Adrenal gland (tissue), 12 donors: ENCODE measurements around the gene MACROD2. TPM values are rescaled to one million over a fixed set of nuclear protein-coding genes. Genes with fewer than 3 reads are reported as not detected.

ENCODE experiments used
- DNase-seq, 7 donors: peaks; one replicate each; pipeline ENCODE4 v3.0.0-alpha.2; 2019 to 2020
- H3K27ac ChIP-seq, 5 donors: fragments of 200-600 bp; sonication (generic) in 4 of 5; 1 replicate in 3 of 5; 2 replicates in 2 of 5; pipeline versions ENCODE4 v1.5.1 to v1.8.0; 2016 to 2020; ENCODE audit warnings: mild to moderate bottlenecking in 1 of 5
- H3K27me3 ChIP-seq: fragments of 200-600 bp; 2 replicates; pipeline ENCODE4 v1.8.0; 2021
- H3K36me3 ChIP-seq, 2 donors: fragments of 200-600 bp; replicated peaks in 1 of 2; 1 replicate in 1 of 2; 2 replicates in 1 of 2; pipeline versions ENCODE4 v1.5.1 to v1.8.0; 2018 to 2022
- H3K4me1 ChIP-seq, 2 donors: fragments of 200-600 bp; replicated peaks in 1 of 2; 1 replicate in 1 of 2; 2 replicates in 1 of 2; pipeline versions ENCODE4 v1.5.1 to v1.8.0; 2018 to 2021
- H3K4me3 ChIP-seq, 4 donors: fragments of 200-600 bp; sonication (generic) in 3 of 4; one replicate each; pipeline ENCODE4 v1.5.1; 2016 to 2018
- H3K9me3 ChIP-seq, 3 donors: fragments of 200-600 bp; sonication (generic) in 1 of 3; replicated peaks in 1 of 3; 1 replicate in 2 of 3; 2 replicates in 1 of 3; pipeline versions ENCODE4 v1.5.1 to v1.8.0; 2016 to 2021
- CTCF ChIP-seq, 6 experiments: fragments of 450-650 bp in 4 of 6; fragments of 200-600 bp in 2 of 6; sonication (generic) in 1 of 6; IDR thresholded peaks; 1 replicate in 5 of 6; 2 replicates in 1 of 6; pipeline versions ENCODE4 v1.5.1 to v1.8.0; 2016 to 2021; ENCODE audit warnings: antibody characterized with exemption in 6 of 6, mild to moderate bottlenecking in 2 of 6, moderate library complexity in 1 of 6
- POLR2A ChIP-seq, 2 donors: fragments of 450-650 bp; IDR thresholded peaks; one replicate each; pipeline ENCODE4 v1.6.1; 2017; ENCODE audit warnings: antibody characterized with exemption in 2 of 2, mild to moderate bottlenecking in 2 of 2, moderate library complexity in 1 of 2
- WGBS, 4 donors: extraction: QIAGEN DNeasy Blood & Tissue Kit in 2 of 4; methylation state at CpG; one replicate each; pipeline versions ENCODE4 v1.1.5 to v1.1.7; 2013 to 2017; 5-methylcytosine and 5-hydroxymethylcytosine counted together
- intact Hi-C, 2 donors: fragments of 100-400 bp; cut with DNase I; formaldehyde crosslinking; loops; one replicate each; pipeline versions ENCODE4 v1.14.1 to v1.15.0; 2022 to 2023
- polyA plus RNA-seq, 3 donors: library from polyadenylated mRNA; stranded (reverse); fragments of 200-250 nt in 2 of 3; fragments of 350-450 nt in 1 of 3; fragmentation: Illumina TruSeq in 1 of 3; extraction: RNeasy Lipid Tissue Mini Kit (QIAGEN cat#74804) in 1 of 3; gene quantifications; one replicate each; pipeline ENCODE4 v1.2.3, GENCODE V29; 2013 to 2014
- total RNA-seq, 9 donors: library from RNA; depleted of rRNA in 4 of 9; stranded (reverse); fragments of >200 nt in 4 of 9; fragments of 120-200 nt in 1 of 9; fragmentation: NEBNext Ultra II Directional in 1 of 9; extraction: Animal tissue kit (Norgen Biotek cat#: 25700) in 1 of 9; gene quantifications; one replicate each; pipeline versions ENCODE4 v1.1.0 to v1.2.4, GENCODE V29; 2013 to 2023
- donor health status: healthy with polysubstance abuse.
- donor health status: Bipolar disorder and iron deficiency.
- donor health status: DM: yes; HTN: yes; CAD: no.
- donor health status: DM: no; HTN: no; CAD: no.
- donor health status: DM: no; HTN: no; CAD: no.
- donor health status: DM: yes; HTN: yes; CAD: no.

The MACROD2 gene
- total and polyA plus RNA-seq, 12 donors, result 1.1 to 21.2 (median 6.4) TPM

DNA sequence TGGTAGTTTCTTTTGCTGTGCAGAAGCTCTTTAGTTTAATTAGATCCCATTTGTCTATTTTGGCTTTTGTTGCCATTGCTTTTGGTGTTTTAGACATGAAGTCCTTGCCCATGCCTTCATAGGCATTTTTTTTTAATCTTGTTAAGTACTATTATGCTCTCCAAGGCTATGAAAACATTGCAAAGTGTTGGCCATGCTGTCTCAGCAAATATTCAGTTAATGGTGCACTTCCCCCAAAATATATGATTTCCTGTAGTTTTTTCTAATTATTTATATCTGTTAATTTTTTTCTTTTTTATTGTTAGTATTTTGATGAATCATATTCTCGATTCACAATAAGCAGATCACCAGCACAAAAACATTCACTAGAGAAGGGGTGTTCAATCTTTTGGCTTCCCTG, 1148.2 kb downstream of the MACROD2 start:
- no peak overlapping the region for H3K4me3 ChIP-seq
- H3K9me3 ChIP-seq, result no peaks in the 10 kb centered on the region
- no peak overlapping the region for H3K27ac ChIP-seq
- H3K36me3 ChIP-seq, result no peaks in the 10 kb centered on the region
- TF ChIP-seq CTCF (IDR thresholded peaks at IDR 0.05) (no peak), POLR2A (IDR thresholded peaks at IDR 0.05) (no peak)
- no peak for DNase-seq
- WGBS, 4 donors, result 75 to 88% (median 84%) methylated on average over 1 of the region's 1 CpG
- intact Hi-C loops, result no loop called here
- H3K27me3 ChIP-seq, result no peaks in the 10 kb centered on the region
- H3K4me1 ChIP-seq, result no peaks in the 10 kb centered on the region

DNA sequence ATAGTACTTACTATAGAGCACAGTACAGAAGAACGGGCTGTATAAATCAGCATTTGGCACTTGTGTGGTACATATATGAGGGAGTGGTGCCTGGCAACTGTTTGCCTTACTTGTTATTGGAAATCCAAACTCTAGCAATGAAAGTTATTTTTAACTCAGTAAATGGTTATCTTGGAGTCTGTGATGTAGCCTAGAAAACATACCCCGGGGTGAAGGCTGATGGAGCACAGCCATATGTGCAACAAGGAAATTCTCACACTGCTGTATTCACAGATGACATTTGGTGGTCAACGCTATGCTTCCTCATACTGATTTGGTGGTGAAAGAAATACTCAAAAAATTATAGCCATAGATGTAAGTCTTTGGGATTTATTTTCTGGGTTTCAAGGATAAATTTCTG, 1149.6 kb downstream of the MACROD2 start:
- Histone ChIP-seq H3K36me3 (no peaks in the 10 kb centered on the region), H3K27me3 (no peaks in the 10 kb centered on the region), H3K4me1 (no peaks in the 10 kb centered on the region), H3K9me3 (no peaks in the 10 kb centered on the region), H3K4me3 (no peak overlapping the region), H3K27ac (no peak overlapping the region)
- intact Hi-C loops, result no loop called here
- no peak for DNase-seq
- WGBS, 4 donors, result 45 to 67% (median 64%) methylated on average over 3 of the region's 3 CpGs
- TF ChIP-seq CTCF (IDR thresholded peaks at IDR 0.05) (no peak), POLR2A (IDR thresholded peaks at IDR 0.05) (no peak)

DNA sequence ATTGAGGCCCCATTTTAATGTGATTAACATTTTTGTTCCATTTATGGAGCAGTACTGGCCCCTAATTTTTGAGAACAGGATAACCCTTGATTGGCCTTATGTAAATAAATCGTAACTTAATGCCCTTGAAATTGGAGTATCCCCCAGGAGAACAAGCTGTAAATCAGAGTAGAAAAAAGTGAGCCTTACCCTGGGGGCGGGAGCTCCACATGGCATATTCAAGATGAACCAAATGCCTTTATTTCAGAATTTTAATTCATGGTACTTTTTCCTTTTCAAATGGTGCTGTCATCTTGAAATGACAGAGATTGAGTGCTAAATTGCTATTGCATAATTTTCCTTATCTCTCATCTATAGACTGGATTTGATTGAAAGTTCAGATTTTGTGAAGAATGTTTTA, 1151.6 kb downstream of the MACROD2 start:
- no peaks in the 10 kb centered on the region for H3K36me3 ChIP-seq
- no peak overlapping the region for H3K4me3 ChIP-seq
- no peak overlapping the region for H3K27ac ChIP-seq
- H3K9me3 ChIP-seq, result no peaks in the 10 kb centered on the region
- 73 to 82% (median 75%) methylated on average over 2 of the region's 2 CpGs for WGBS, 4 donors
- no peak for DNase-seq
- intact Hi-C loops, result no loop called here
- H3K4me1 ChIP-seq, result no peaks in the 10 kb centered on the region
- H3K27me3 ChIP-seq, result no peaks in the 10 kb centered on the region
- TF ChIP-seq CTCF (IDR thresholded peaks at IDR 0.05) (no peak), POLR2A (IDR thresholded peaks at IDR 0.05) (no peak)

GRCh38 chr20:15154070-15154469, 1158.8 kb downstream of the MACROD2 start:
- intact Hi-C loops, result no loop called here
- H3K9me3 ChIP-seq, result no peaks in the 10 kb centered on the region

More at GRCh38 chr20:15154070-15154469, 1158.8 kb downstream of the MACROD2 start:
- no peaks in the 10 kb centered on the region for H3K27me3 ChIP-seq
- no peak overlapping the region for H3K27ac ChIP-seq
- WGBS, 4 donors, result 68 to 96% (median 79%) methylated on average over 2 of the region's 2 CpGs
- H3K36me3 ChIP-seq, result no peaks in the 10 kb centered on the region
- no peak overlapping the region for H3K4me3 ChIP-seq
- H3K4me1 ChIP-seq, result no peaks in the 10 kb centered on the region
- no peak for DNase-seq
- no peak for TF ChIP-seq POLR2A (IDR thresholded peaks at IDR 0.05)
- no peak for TF ChIP-seq CTCF (IDR thresholded peaks at IDR 0.05)
